OCI-LY1 (cell line): ENCODE data around the gene LANCL2.

ENCODE experiments used
- CTCF ChIP-seq: fragments of 200-600 bp; sonication (generic), shearing (Covaris generic); IDR thresholded peaks from 2 replicates; pipeline ENCODE4 v1.5.1; 2017; ENCODE audit warnings: mild to moderate bottlenecking, antibody characterized with exemption, low read length, moderate library complexity, mixed read lengths
- EZH2 ChIP-seq: fragments of 200-600 bp; sonication (generic), shearing (Covaris generic); IDR thresholded peaks from 2 replicates; pipeline ENCODE4 v1.8.0; 2017; ENCODE audit warnings: borderline replicate concordance, mixed run types, mild to moderate bottlenecking, antibody characterized with exemption, low read length, moderate library complexity, mixed read lengths

GRCh38 chr7:55449992-55450535, 84.9 kb downstream of the LANCL2 start:
- TF ChIP-seq CTCF = no peak
- no peak for TF ChIP-seq EZH2
